Smooth muscle cell of the coronary artery (primary cell): ENCODE data around the gene MROH7. TPM values are rescaled to one million over a fixed set of nuclear protein-coding genes. Genes with fewer than 3 reads are reported as not detected.

Experiments
- total RNA-seq: library from RNA; depleted of rRNA; stranded (reverse); fragments of >200 nt; gene quantifications from 2 replicates; pipeline ENCODE4 v1.2.3, GENCODE V29; 2014; ENCODE audit warnings: low replicate concordance

Gene MROH7
- total RNA-seq: 0.15 and 0.59 TPM in 2 replicates

DNA sequence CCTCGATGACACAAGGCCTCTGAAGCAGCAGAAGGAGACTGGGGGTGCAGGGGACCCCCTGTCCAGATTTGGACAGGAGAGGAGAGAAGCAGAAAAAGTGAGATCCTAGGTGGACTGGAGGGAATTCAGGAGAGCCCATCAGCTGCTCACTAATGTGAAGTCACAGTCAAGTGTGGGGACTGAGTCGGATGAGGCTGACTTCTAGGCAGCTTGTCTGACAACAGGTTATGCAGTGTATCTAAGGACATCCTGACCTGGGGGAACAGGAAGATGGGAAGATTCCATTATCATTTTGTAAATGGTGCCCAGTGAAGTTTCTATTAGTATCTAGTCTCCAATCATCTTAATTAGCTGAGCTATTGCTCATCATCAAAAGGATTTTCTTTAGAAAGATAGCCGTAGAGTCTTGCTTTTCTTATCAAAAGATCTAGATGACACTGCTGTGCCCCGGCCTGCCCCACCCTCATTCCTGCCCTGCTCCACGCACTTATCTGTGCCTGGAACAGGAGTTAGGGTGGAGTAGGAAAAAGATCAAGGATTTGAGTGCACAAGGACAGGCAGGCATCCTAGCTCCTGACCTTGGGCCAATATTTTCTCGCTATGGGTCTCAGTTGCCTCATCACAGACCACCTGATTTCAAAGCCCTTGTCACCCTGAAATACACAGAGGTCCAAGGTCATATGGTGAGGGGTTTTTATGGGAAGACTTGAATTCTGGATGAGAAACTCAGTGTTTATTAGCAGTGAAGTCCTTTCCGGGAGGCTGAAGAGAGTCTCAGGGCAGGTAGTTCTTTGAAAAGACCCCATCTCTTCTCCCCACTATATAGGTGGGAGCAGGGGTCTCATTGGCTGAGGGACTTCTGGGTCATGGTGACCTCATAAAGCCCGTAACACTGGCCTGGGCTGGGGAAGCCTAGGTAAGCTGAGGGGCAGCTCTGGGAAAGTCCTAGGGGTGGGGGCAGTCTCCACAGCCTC is at the start of gene MROH7:
MROH7 (plus strand) TSS at position 924 of the 974 bp plus-strand sequence. CDS start 11,141 bp downstream, outside the sequence.

DNA sequence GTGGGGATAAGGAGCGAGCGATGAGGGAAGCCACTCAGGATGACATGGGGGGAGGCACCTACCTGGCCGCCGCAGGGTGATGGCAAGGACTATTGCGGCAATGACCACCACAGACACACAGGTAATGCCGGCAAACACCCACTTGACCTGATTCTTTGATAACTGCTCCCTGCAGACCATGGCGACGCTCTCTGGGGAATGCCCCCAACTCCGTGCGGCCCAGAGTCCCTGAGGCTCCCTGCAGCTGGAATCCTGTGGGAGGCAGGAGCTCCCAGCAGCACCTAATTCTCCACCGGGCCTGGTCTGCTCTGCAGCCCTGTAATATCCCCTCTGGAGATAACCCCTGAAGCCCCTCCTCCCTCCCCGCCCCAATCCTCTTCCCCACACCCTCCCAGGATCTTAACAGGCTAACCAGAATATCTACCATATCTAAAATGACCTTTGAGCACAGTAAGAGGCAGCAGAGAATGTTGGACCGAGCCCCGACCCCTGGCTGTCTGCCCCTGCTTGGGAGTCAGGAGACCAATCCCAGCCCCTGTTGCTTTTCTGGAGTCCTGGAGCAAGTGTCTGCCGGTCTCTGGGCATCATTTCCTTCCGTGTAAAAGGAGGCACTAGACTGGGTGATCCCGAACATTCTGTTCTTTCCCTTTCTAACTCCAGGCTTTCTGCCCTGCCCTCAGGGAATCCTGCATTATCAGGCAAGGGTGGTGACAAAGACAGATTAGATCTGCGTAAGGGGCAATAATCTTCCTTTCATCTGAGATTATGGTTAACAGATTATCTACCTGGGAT is 18.2 kb upstream of the MROH7 start, which contains the start of gene FAM151A:
FAM151A (minus strand) TSS at position 310 of the 792 bp plus-strand sequence; CDS start at position 180, 130 bp downstream.

GRCh38 chr1:54715493-54716298 is 74.1 kb downstream of the MROH7 start, which contains the start of gene TTC4:
Gene TTC4, plus strand, starts transcription at chr1:54715861. Its CDS starts 48 bp downstream, at chr1:54715909.

Other genes with a start within 250 kb of the MROH7 start
- gene SSBP3, start 235.4 kb upstream of the MROH7 start, total RNA-seq: 8.9 and 14.2 TPM in 2 replicates
- gene ACOT11, start 93.6 kb upstream of the MROH7 start, total RNA-seq: 2.5 and 4.1 TPM in 2 replicates
- not detected in 2 replicates for gene FAM151A, start 18.3 kb upstream of the MROH7 start, total RNA-seq
- gene TTC4, start 74.1 kb downstream of the MROH7 start, total RNA-seq: 13.0 and 13.5 TPM in 2 replicates
- gene PARS2, start 122.7 kb downstream of the MROH7 start, total RNA-seq: 3.3 and 4.5 TPM in 2 replicates
- gene TTC22, start 159.5 kb downstream of the MROH7 start, total RNA-seq: not detected in 2 replicates
- gene DHCR24, start 245.4 kb downstream of the MROH7 start, total RNA-seq: 57.9 and 80.2 TPM in 2 replicates